ENCODE measurements around the gene TMEM38A. TPM values are rescaled to one million over a fixed set of nuclear protein-coding genes. Genes with fewer than 3 reads are reported as not detected.

The TMEM38A gene
- polyA plus RNA-seq (ENCODE audit: insufficient read length in 4 of 4): 1 to 10 TPM; 3.7 to 9.3 (median 8.2) TPM

- DNase-seq (ENCODE audit: low read depth in 4 of 4, low spot score in 3 of 4): no peak
Measured at GRCh38 chr19:16660763-16661479, at the start of gene TMEM38A. Gene TMEM38A, plus strand, starts transcription at chr19:16661139. Its CDS starts 79 bp downstream, at chr19:16661218.

GRCh38 chr19:16612636-16613035 is 48.3 kb upstream of the TMEM38A start:
- no peak for DNase-seq (ENCODE audit: low read depth in 4 of 4, low spot score in 3 of 4)

- DNase-seq (ENCODE audit: low read depth in 4 of 4, low spot score in 3 of 4): no peak
Measured at GRCh38 chr19:16613841-16614240, 47.1 kb upstream of the TMEM38A start.

GRCh38 chr19:16614941-16615340 is 46.0 kb upstream of the TMEM38A start:
- no peak for DNase-seq (ENCODE audit: low read depth in 4 of 4, low spot score in 3 of 4)

- no peak for DNase-seq (ENCODE audit: low read depth in 4 of 4, low spot score in 3 of 4)
Measured at GRCh38 chr19:16615808-16616207, 45.1 kb upstream of the TMEM38A start.

GRCh38 chr19:16618248-16618647 is 42.7 kb upstream of the TMEM38A start:
- DNase-seq (ENCODE audit: low read depth in 4 of 4, low spot score in 3 of 4): no peak

- DNase-seq (ENCODE audit: low read depth in 4 of 4, low spot score in 3 of 4): no peak
Measured at GRCh38 chr19:16619457-16619856, 41.5 kb upstream of the TMEM38A start.

- no peak for DNase-seq (ENCODE audit: low read depth in 4 of 4, low spot score in 3 of 4)
Measured at GRCh38 chr19:16620018-16620417, 40.9 kb upstream of the TMEM38A start.

GRCh38 chr19:16620584-16620983 is 40.4 kb upstream of the TMEM38A start:
- DNase-seq (ENCODE audit: low read depth in 4 of 4, low spot score in 3 of 4): no peak

GRCh38 chr19:16621165-16621800 is 39.7 kb upstream of the TMEM38A start:
- no peak for DNase-seq (ENCODE audit: low read depth in 4 of 4, low spot score in 3 of 4)

- no peak for DNase-seq (ENCODE audit: low read depth in 4 of 4, low spot score in 3 of 4)
Measured at GRCh38 chr19:16623066-16623465, 37.9 kb upstream of the TMEM38A start.

- no peak for DNase-seq (ENCODE audit: low read depth in 4 of 4, low spot score in 3 of 4)
Measured at GRCh38 chr19:16623576-16623975, 37.4 kb upstream of the TMEM38A start.

- no peak for DNase-seq (ENCODE audit: low read depth in 4 of 4, low spot score in 3 of 4)
Measured at GRCh38 chr19:16624236-16624635, 36.7 kb upstream of the TMEM38A start.

GRCh38 chr19:16625163-16625958 is 35.6 kb upstream of the TMEM38A start:
- DNase-seq (ENCODE audit: low read depth in 4 of 4, low spot score in 3 of 4): no peak

- no peak for DNase-seq (ENCODE audit: low read depth in 4 of 4, low spot score in 3 of 4)
Measured at GRCh38 chr19:16626796-16627192, 34.1 kb upstream of the TMEM38A start.

GRCh38 chr19:16627193-16627927 is 33.6 kb upstream of the TMEM38A start:
- no peak for DNase-seq (ENCODE audit: low read depth in 4 of 4, low spot score in 3 of 4)

- DNase-seq (ENCODE audit: low read depth in 4 of 4, low spot score in 3 of 4): no peak
Measured at GRCh38 chr19:16627928-16628182, 33.1 kb upstream of the TMEM38A start.

GRCh38 chr19:16628183-16628983 is 32.6 kb upstream of the TMEM38A start, which contains the start of gene MED26:
Gene MED26, minus strand, starts transcription at chr19:16628204. Its CDS starts 261 bp downstream, at chr19:16627943.
- DNase-seq (ENCODE audit: low read depth in 4 of 4, low spot score in 3 of 4): peak; percentile 84 to 96 (median 92)

GRCh38 chr19:16628984-16629691 is 31.8 kb upstream of the TMEM38A start:
- DNase-seq (ENCODE audit: low read depth in 4 of 4, low spot score in 3 of 4): peak in 1 of 4 donors; percentile 29

Measured in left renal pelvis (tissue), 4 donors.